B cell (primary cell): Measurements from ENCODE around the gene MED23.

Experiments used
- EZH2 ChIP-seq: IDR thresholded peaks from 2 replicates; pipeline ENCODE4 v1.6.1; 2012; ENCODE audit warnings: borderline replicate concordance, low read depth, mild to moderate bottlenecking, moderate library complexity, low read length; ENCODE audit not compliant: insufficient read depth, poor library complexity, severe bottlenecking
- TF ChIP-seq, protein P1 (sequence below): fragments of 200-600 bp; IDR thresholded peaks from one replicate; pipeline ENCODE4 v1.8.0; 2022; ENCODE audit warnings: antibody characterized with exemption, mild to moderate bottlenecking

DNA sequence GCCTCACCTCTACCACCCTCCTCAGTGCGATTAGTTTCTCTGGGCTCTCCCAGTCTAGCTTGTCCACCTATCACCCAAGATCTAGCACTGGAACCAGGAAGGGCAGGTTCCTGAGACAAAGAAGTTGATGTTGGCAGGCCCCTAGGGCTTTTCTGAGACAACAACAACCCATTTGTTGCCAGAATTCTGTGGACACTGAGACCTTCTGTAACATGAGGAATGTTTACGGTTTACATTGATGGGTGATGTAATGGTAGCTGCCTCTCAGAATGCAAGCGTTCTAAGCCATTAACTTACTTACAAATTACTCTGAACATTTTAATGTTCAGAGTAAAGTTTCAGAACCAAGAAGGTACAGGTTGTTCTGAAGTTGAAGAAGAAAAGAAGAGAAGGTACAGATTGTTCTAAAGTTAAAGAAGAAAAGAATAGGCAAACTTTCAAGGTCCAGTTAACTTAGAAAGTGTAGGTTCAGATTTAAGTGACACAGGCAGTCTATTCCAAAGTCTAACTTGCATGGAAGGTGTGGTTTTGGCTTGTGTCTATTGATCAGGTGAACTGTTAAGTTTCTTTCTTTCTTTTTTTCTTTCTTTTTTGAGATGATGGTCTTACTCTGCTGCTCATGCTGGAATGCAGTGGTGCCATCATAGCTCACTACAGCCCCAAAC, 3.7 kb upstream of the MED23 start:
- TF ChIP-seq, protein P1, sequence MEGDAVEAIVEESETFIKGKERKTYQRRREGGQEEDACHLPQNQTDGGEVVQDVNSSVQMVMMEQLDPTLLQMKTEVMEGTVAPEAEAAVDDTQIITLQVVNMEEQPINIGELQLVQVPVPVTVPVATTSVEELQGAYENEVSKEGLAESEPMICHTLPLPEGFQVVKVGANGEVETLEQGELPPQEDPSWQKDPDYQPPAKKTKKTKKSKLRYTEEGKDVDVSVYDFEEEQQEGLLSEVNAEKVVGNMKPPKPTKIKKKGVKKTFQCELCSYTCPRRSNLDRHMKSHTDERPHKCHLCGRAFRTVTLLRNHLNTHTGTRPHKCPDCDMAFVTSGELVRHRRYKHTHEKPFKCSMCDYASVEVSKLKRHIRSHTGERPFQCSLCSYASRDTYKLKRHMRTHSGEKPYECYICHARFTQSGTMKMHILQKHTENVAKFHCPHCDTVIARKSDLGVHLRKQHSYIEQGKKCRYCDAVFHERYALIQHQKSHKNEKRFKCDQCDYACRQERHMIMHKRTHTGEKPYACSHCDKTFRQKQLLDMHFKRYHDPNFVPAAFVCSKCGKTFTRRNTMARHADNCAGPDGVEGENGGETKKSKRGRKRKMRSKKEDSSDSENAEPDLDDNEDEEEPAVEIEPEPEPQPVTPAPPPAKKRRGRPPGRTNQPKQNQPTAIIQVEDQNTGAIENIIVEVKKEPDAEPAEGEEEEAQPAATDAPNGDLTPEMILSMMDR, result no peak
- TF ChIP-seq EZH2, result no peak
